H1 (cell line): ENCODE data around the gene TGFBI. TPM values are rescaled to one million over a fixed set of nuclear protein-coding genes. Genes with fewer than 3 reads are reported as not detected.

Experiments
- BACH1 ChIP-seq: IDR thresholded peaks from 2 replicates; pipeline ENCODE4 v1.6.1; 2012; ENCODE audit warnings: low read length, improper control_type of control experiment
- CBX5 ChIP-seq: fragments of 300-800, 300-1000 bp; sonication (generic); IDR thresholded peaks from 2 replicates; pipeline ENCODE4 v1.7.1; 2016; ENCODE audit warnings: antibody characterized with exemption, low read length, low read depth
- EP300 ChIP-seq, 2 experiments: IDR thresholded peaks; 1 replicate in 1 of 2; 2 replicates in 1 of 2; pipeline ENCODE4 v1.6.1; 2011 to 2012; ENCODE audit warnings: low read depth in 2 of 2, low read length in 2 of 2, mild to moderate bottlenecking in 2 of 2, borderline replicate concordance in 1 of 2, inconsistent platforms in 1 of 2, moderate library complexity in 1 of 2
- JUND ChIP-seq: IDR thresholded peaks from 2 replicates; pipeline ENCODE4 v1.6.1; 2011; ENCODE audit warnings: mild to moderate bottlenecking, improper control_type of control experiment, low read length
- KDM5A ChIP-seq: fragments of 200-600 bp; IDR thresholded peaks from 2 replicates; pipeline ENCODE4 v1.7.1; 2012; ENCODE audit warnings: mild to moderate bottlenecking, low read length, inconsistent platforms, mixed read lengths
- POLR2A ChIP-seq, 2 experiments: IDR thresholded peaks; 1 replicate in 1 of 2; 2 replicates in 1 of 2; pipeline ENCODE4 v1.6.1; 2011; ENCODE audit warnings: low read depth in 2 of 2, low read length in 2 of 2, mild to moderate bottlenecking in 2 of 2; ENCODE audit errors: control extremely low read depth in 1 of 2
- RBBP5 ChIP-seq: IDR thresholded peaks from 2 replicates; pipeline ENCODE4 v1.7.1; 2012; ENCODE audit warnings: low read depth, mild to moderate bottlenecking, inconsistent platforms, low read length, moderate library complexity, borderline replicate concordance
- RFX5 ChIP-seq: IDR thresholded peaks from 2 replicates; pipeline ENCODE4 v1.6.1; 2011; ENCODE audit warnings: low read depth, low read length, improper control_type of control experiment, borderline replicate concordance
- SP4 ChIP-seq: IDR thresholded peaks from 2 replicates; pipeline ENCODE4 v1.6.1; 2012; ENCODE audit warnings: low read length, inconsistent platforms
- TBP ChIP-seq: IDR thresholded peaks from 2 replicates; pipeline ENCODE4 v1.6.1; 2011; ENCODE audit warnings: low read depth, low read length, improper control_type of control experiment
- YY1 ChIP-seq: IDR thresholded peaks from 2 replicates; pipeline ENCODE4 v1.6.1; 2011; ENCODE audit warnings: low read depth, mild to moderate bottlenecking, low read length
- polyA plus RNA-seq, 7 experiments: library from polyadenylated mRNA; depleted of rRNA in 3 of 7; stranded (reverse) in 5 of 7; unstranded in 2 of 7; fragments of >200 nt in 5 of 7; fragments of 200-250 nt in 2 of 7; gene quantifications; 1 replicate in 5 of 7; 2 replicates in 1 of 7; 4 replicates in 1 of 7; pipeline versions ENCODE4 v1.2.1 to v1.2.3, GENCODE V29; 2011 to 2013; ENCODE audit warnings: missing spikeins in 2 of 7, mixed read lengths in 2 of 7
- total RNA-seq: library from RNA; stranded (reverse); fragmentation: NEBNext Ultra II Directional; extraction: Animal tissue kit (Norgen Biotek cat#: 25700); gene quantifications from 2 replicates; pipeline ENCODE4 v1.2.1, GENCODE V29; 2021
- TF ChIP-seq, protein P1 (sequence below): fragments of 300-600 bp; sonication (generic); IDR thresholded peaks from 2 replicates; pipeline ENCODE4 v1.7.1; 2012; ENCODE audit warnings: low read length, moderate library complexity, mild to moderate bottlenecking, inconsistent platforms; ENCODE audit not compliant: insufficient replicate concordance

The TGFBI gene
- total and polyA plus RNA-seq, 2 of the 8 experiments (the other 6 are each of a cell fraction or from before 2014, with no cell fraction given) = 6.0 to 8.5 TPM

DNA sequence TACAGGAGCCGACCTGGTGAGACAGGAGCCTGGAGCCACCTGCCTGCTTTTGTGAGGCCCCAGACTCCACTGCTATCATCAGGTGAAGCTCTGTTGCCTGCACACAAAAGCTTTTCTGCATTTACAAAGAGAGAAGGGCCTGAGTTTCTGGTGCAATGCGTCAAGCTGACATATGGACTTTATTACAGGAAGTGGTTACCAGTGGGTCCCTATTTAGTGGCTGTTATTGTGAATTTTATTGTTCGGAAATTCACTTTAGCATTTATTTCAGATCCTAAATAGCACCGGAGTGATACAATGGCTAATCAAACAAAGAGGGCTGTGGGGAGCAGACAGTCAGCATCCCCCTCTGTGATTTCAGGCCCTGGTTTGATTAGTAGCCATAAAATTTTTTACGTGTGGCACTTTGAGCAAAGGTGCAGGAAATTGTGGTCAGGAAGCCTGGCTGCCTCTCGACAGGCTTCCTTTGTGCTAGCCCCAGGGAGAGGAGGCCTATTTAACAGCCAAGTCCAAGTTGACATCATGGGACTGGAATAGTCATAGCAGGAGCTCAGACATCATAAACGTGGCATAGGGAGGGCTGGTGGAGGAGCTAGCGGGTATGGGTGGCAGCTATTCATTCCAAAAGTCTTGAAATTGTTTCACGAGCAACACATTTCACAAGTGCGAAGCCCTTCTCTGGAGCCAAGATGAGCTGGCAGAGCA lies 8.4 kb downstream of the TGFBI start (continued):
- TF ChIP-seq, protein P1, sequence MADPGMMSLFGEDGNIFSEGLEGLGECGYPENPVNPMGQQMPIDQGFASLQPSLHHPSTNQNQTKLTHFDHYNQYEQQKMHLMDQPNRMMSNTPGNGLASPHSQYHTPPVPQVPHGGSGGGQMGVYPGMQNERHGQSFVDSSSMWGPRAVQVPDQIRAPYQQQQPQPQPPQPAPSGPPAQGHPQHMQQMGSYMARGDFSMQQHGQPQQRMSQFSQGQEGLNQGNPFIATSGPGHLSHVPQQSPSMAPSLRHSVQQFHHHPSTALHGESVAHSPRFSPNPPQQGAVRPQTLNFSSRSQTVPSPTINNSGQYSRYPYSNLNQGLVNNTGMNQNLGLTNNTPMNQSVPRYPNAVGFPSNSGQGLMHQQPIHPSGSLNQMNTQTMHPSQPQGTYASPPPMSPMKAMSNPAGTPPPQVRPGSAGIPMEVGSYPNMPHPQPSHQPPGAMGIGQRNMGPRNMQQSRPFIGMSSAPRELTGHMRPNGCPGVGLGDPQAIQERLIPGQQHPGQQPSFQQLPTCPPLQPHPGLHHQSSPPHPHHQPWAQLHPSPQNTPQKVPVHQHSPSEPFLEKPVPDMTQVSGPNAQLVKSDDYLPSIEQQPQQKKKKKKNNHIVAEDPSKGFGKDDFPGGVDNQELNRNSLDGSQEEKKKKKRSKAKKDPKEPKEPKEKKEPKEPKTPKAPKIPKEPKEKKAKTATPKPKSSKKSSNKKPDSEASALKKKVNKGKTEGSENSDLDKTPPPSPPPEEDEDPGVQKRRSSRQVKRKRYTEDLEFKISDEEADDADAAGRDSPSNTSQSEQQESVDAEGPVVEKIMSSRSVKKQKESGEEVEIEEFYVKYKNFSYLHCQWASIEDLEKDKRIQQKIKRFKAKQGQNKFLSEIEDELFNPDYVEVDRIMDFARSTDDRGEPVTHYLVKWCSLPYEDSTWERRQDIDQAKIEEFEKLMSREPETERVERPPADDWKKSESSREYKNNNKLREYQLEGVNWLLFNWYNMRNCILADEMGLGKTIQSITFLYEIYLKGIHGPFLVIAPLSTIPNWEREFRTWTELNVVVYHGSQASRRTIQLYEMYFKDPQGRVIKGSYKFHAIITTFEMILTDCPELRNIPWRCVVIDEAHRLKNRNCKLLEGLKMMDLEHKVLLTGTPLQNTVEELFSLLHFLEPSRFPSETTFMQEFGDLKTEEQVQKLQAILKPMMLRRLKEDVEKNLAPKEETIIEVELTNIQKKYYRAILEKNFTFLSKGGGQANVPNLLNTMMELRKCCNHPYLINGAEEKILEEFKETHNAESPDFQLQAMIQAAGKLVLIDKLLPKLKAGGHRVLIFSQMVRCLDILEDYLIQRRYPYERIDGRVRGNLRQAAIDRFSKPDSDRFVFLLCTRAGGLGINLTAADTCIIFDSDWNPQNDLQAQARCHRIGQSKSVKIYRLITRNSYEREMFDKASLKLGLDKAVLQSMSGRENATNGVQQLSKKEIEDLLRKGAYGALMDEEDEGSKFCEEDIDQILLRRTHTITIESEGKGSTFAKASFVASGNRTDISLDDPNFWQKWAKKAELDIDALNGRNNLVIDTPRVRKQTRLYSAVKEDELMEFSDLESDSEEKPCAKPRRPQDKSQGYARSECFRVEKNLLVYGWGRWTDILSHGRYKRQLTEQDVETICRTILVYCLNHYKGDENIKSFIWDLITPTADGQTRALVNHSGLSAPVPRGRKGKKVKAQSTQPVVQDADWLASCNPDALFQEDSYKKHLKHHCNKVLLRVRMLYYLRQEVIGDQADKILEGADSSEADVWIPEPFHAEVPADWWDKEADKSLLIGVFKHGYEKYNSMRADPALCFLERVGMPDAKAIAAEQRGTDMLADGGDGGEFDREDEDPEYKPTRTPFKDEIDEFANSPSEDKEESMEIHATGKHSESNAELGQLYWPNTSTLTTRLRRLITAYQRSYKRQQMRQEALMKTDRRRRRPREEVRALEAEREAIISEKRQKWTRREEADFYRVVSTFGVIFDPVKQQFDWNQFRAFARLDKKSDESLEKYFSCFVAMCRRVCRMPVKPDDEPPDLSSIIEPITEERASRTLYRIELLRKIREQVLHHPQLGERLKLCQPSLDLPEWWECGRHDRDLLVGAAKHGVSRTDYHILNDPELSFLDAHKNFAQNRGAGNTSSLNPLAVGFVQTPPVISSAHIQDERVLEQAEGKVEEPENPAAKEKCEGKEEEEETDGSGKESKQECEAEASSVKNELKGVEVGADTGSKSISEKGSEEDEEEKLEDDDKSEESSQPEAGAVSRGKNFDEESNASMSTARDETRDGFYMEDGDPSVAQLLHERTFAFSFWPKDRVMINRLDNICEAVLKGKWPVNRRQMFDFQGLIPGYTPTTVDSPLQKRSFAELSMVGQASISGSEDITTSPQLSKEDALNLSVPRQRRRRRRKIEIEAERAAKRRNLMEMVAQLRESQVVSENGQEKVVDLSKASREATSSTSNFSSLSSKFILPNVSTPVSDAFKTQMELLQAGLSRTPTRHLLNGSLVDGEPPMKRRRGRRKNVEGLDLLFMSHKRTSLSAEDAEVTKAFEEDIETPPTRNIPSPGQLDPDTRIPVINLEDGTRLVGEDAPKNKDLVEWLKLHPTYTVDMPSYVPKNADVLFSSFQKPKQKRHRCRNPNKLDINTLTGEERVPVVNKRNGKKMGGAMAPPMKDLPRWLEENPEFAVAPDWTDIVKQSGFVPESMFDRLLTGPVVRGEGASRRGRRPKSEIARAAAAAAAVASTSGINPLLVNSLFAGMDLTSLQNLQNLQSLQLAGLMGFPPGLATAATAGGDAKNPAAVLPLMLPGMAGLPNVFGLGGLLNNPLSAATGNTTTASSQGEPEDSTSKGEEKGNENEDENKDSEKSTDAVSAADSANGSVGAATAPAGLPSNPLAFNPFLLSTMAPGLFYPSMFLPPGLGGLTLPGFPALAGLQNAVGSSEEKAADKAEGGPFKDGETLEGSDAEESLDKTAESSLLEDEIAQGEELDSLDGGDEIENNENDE = no peak
- TF ChIP-seq EP300 (IDR thresholded peaks at IDR 0.05; ENCODE audit: borderline replicate concordance in 1 of 2, low read depth in 2 of 2, low read length in 2 of 2) (no peak), RFX5 (no peak), KDM5A (no peak), TBP (no peak), CBX5 (no peak), YY1 (no peak), SP4 (no peak), BACH1 (no peak), JUND (no peak), POLR2A (IDR thresholded peaks at IDR 0.05; ENCODE audit: control extremely low read depth in 1 of 2, low read depth in 2 of 2, low read length in 2 of 2) (no peak), RBBP5 (no peak)
